H1 (cell line): Measurements from ENCODE around the gene ZMYND15. TPM values are rescaled to one million over a fixed set of nuclear protein-coding genes. Genes with fewer than 3 reads are reported as not detected.

Experiments used
- CTCF ChIA-PET: fragments of 300-600 bp; sonication (Branson Sonifier 250); formaldehyde crosslinking; loops from one replicate; lab custom pipeline; 2021; ENCODE audit not compliant: partially characterized antibody; lab: Charles Lee
- POLR2A ChIA-PET: fragments of 300-600 bp; sonication (Branson Sonifier 250); formaldehyde crosslinking; loops from one replicate; lab custom pipeline; 2021; ENCODE audit warnings: inconsistent platforms; ENCODE audit not compliant: partially characterized antibody; lab: Charles Lee
- DNase-seq, 2 experiments: peaks; one replicate each; pipeline versions ENCODE4 v3.0.0 to v3.0.0-alpha.2; 2010 to 2022; ENCODE audit warnings: low spot score in 2 of 2, low read depth in 1 of 2, mixed read lengths in 1 of 2
- FAIRE-seq: peaks from 2 replicates; lab custom pipeline; 2011; peaks lifted over from hg19 to GRCh38; lab: Jason Lieb, UNC
- H2AFZ ChIP-seq: 2 replicates; pipeline ENCODE4 v1.8.1; 2012; ENCODE audit warnings: low read length, inconsistent platforms
- H2AK5ac ChIP-seq: 2 replicates; pipeline ENCODE4 v1.6.1; 2013; ENCODE audit warnings: low read depth, low read length
- H2BK120ac ChIP-seq: replicated peaks from 2 replicates; pipeline ENCODE3; 2013; ENCODE audit warnings: low read depth, low read length, inconsistent platforms
- H2BK12ac ChIP-seq: 2 replicates; pipeline ENCODE4 v1.6.1; 2013; ENCODE audit warnings: low read depth, low read length
- H2BK15ac ChIP-seq: 2 replicates; pipeline ENCODE4 v1.6.1; 2013; ENCODE audit warnings: low read length
- H2BK20ac ChIP-seq: 2 replicates; pipeline ENCODE4 v1.6.1; 2013; ENCODE audit warnings: low read length
- H2BK5ac ChIP-seq: 2 replicates; pipeline ENCODE4 v1.6.1; 2013; ENCODE audit warnings: low read depth, low read length
- H3K14ac ChIP-seq: 2 replicates; pipeline ENCODE4 v1.6.1; 2013; ENCODE audit warnings: inconsistent platforms; ENCODE audit not compliant: insufficient read length
- H3K18ac ChIP-seq: 2 replicates; pipeline ENCODE4 v1.6.1; 2013; ENCODE audit warnings: low read length; ENCODE audit errors: extremely low read depth
- H3K23ac ChIP-seq: 2 replicates; pipeline ENCODE4 v1.6.1; 2013; ENCODE audit warnings: inconsistent platforms; ENCODE audit not compliant: insufficient read length
- H3K23me2 ChIP-seq: 2 replicates; pipeline ENCODE4 v1.6.1; 2013; ENCODE audit warnings: low read depth, low read length
- H3K27ac ChIP-seq: 2 replicates; pipeline ENCODE4 v1.6.1; 2011; ENCODE audit warnings: low read depth, low read length, inconsistent platforms
- H3K27me3 ChIP-seq, 4 experiments: replicated peaks in 1 of 4; 1 replicate in 1 of 4; 2 replicates in 3 of 4; pipeline versions ENCODE4 v1.6.1 to v1.8.1; 2011 to 2013; ENCODE audit warnings: low read length in 3 of 4, mild to moderate bottlenecking in 3 of 4, inconsistent platforms in 2 of 4, mixed read lengths in 2 of 4, moderate library complexity in 1 of 4; ENCODE audit not compliant: control insufficient read depth in 3 of 4, insufficient read depth in 3 of 4; ENCODE audit errors: extremely low read depth in 1 of 4
- H3K36me3 ChIP-seq, 4 experiments: 2 replicates each; pipeline versions ENCODE4 v1.6.1 to v1.8.1; 2011 to 2013; ENCODE audit warnings: mild to moderate bottlenecking in 4 of 4, low read length in 3 of 4, moderate library complexity in 2 of 4, control low read depth in 1 of 4, inconsistent platforms in 1 of 4; ENCODE audit not compliant: insufficient read depth in 4 of 4, control insufficient read depth in 2 of 4
- H3K4ac ChIP-seq: replicated peaks from 2 replicates; pipeline ENCODE3; 2013; ENCODE audit warnings: low read length, low read depth, mixed read lengths, inconsistent platforms; ENCODE audit not compliant: insufficient read length
- H3K4me1 ChIP-seq, 4 experiments: replicated peaks in 1 of 4; 1 replicate in 1 of 4; 2 replicates in 3 of 4; pipeline versions ENCODE4 v1.6.1 to v1.8.1; 2011 to 2013; ENCODE audit warnings: low read length in 3 of 4, inconsistent platforms in 2 of 4, mixed read lengths in 1 of 4; ENCODE audit not compliant: insufficient read depth in 4 of 4, control insufficient read depth in 3 of 4
- H3K4me2 ChIP-seq, 2 experiments: 2 replicates each; pipeline versions ENCODE4 v1.6.1 to v1.8.1; 2011 to 2013; ENCODE audit warnings: low read depth in 2 of 2, low read length in 2 of 2, control low read depth in 1 of 2, inconsistent platforms in 1 of 2, mild to moderate bottlenecking in 1 of 2; ENCODE audit not compliant: insufficient read depth in 1 of 2
- H3K4me3 ChIP-seq, 4 experiments: fragments of 200-600, 300-600 bp in 1 of 4; sonication (generic), shearing (Covaris generic), sonication (Bioruptor Twin) in 1 of 4; 2 replicates each; pipeline versions ENCODE4 v1.5.1 to v1.8.1; 2011 to 2016; ENCODE audit warnings: low read length in 4 of 4, low read depth in 3 of 4, control low read depth in 2 of 4, inconsistent platforms in 2 of 4, mild to moderate bottlenecking in 2 of 4, mixed read lengths in 1 of 4, moderate library complexity in 1 of 4; ENCODE audit not compliant: insufficient read depth in 2 of 4; ENCODE audit errors: extremely low read depth in 1 of 4
- H3K56ac ChIP-seq: replicated peaks from 2 replicates; pipeline ENCODE3; 2013; ENCODE audit warnings: low read depth, mild to moderate bottlenecking, mixed read lengths, low read length, inconsistent platforms; ENCODE audit not compliant: insufficient read length
- H3K79me1 ChIP-seq: 2 replicates; pipeline ENCODE4 v1.6.1; 2013; ENCODE audit warnings: low read depth, low read length, control low read depth
- H3K79me2 ChIP-seq, 2 experiments: 2 replicates each; pipeline versions ENCODE4 v1.6.1 to v1.8.1; 2012 to 2013; ENCODE audit warnings: low read length in 2 of 2, mild to moderate bottlenecking in 2 of 2, inconsistent platforms in 1 of 2; ENCODE audit not compliant: insufficient read depth in 2 of 2, control insufficient read depth in 1 of 2
- H3K9ac ChIP-seq, 4 experiments: replicated peaks in 1 of 4; 1 replicate in 1 of 4; 2 replicates in 3 of 4; pipeline versions ENCODE4 v1.6.1 to v1.8.1; 2011 to 2013; ENCODE audit warnings: low read depth in 3 of 4, low read length in 3 of 4, control low read depth in 2 of 4, mild to moderate bottlenecking in 2 of 4, moderate library complexity in 2 of 4, inconsistent platforms in 1 of 4; ENCODE audit errors: extremely low read depth in 1 of 4
- H3K9me3 ChIP-seq, 2 experiments: 2 replicates each; pipeline versions ENCODE4 v1.6.1 to v1.8.1; 2012 to 2013; ENCODE audit warnings: mild to moderate bottlenecking in 2 of 2, moderate library complexity in 2 of 2, control low read depth in 1 of 2, inconsistent platforms in 1 of 2, low read depth in 1 of 2, low read length in 1 of 2, mixed read lengths in 1 of 2; ENCODE audit not compliant: insufficient read depth in 2 of 2
- H4K20me1 ChIP-seq, 2 experiments: replicated peaks in 1 of 2; 2 replicates each; pipeline versions ENCODE3 to v1.8.1; 2011 to 2013; ENCODE audit warnings: inconsistent platforms in 2 of 2, low read length in 2 of 2, mild to moderate bottlenecking in 1 of 2; ENCODE audit not compliant: insufficient read depth in 2 of 2, control insufficient read depth in 1 of 2
- H4K5ac ChIP-seq: 2 replicates; pipeline ENCODE4 v1.6.1; 2013; ENCODE audit warnings: low read length, low read depth, mixed read lengths, inconsistent platforms; ENCODE audit not compliant: insufficient read length
- H4K8ac ChIP-seq: 2 replicates; pipeline ENCODE4 v1.8.0; 2013; ENCODE audit warnings: mild to moderate bottlenecking, moderate library complexity, low read length, inconsistent platforms; ENCODE audit not compliant: insufficient read depth; ENCODE audit errors: extremely low read depth
- H4K91ac ChIP-seq: replicated peaks from 2 replicates; pipeline ENCODE3; 2013; ENCODE audit warnings: low read length, mixed read lengths, inconsistent platforms; ENCODE audit not compliant: insufficient read length
- CBX8 ChIP-seq: fragments of 300-800, 300-1000 bp; sonication (generic); IDR thresholded peaks from 2 replicates; pipeline ENCODE4 v1.7.1; 2016; ENCODE audit warnings: low read depth, low read length, borderline replicate concordance
- CHD1 ChIP-seq: IDR thresholded peaks from 2 replicates; pipeline ENCODE4 v1.6.1; 2012; ENCODE audit warnings: low read depth, low read length, improper control_type of control experiment
- NANOG ChIP-seq: IDR thresholded peaks from 2 replicates; pipeline ENCODE4 v1.6.1; 2011; ENCODE audit warnings: low read length, low read depth, mild to moderate bottlenecking, inconsistent platforms; ENCODE audit not compliant: insufficient read depth, poor library complexity, severe bottlenecking
- POLR2AphosphoS5 ChIP-seq: IDR thresholded peaks from 2 replicates; pipeline ENCODE4 v1.6.1; 2011; ENCODE audit warnings: low read depth, low read length
- TAF7 ChIP-seq: optimal IDR thresholded peaks from 2 replicates; pipeline ENCODE3; 2011; ENCODE audit warnings: low read depth, mild to moderate bottlenecking, inconsistent platforms, low read length, moderate library complexity, borderline replicate concordance
- TEAD4 ChIP-seq: IDR thresholded peaks from 2 replicates; pipeline ENCODE4 v1.6.1; 2012; ENCODE audit warnings: low read depth, low read length, inconsistent platforms, mixed read lengths
- WGBS, 2 experiments: shearing (Covaris generic) in 1 of 2; methylation state at CpG; one replicate each; pipeline versions ENCODE4 v1.1.6 to v1.1.7; 2013 to 2015; ENCODE audit warnings: low lambda C conversion rate in 2 of 2, mixed read lengths in 2 of 2, inconsistent platforms in 1 of 2, low coverage in 1 of 2, missing lambda C conversion rate in 1 of 2; ENCODE audit not compliant: insufficient replicate concordance in 2 of 2, insufficient coverage in 1 of 2, insufficient read length in 1 of 2; ENCODE audit errors: extremely low coverage in 1 of 2, missing lambda C conversion rate in 1 of 2; 5-methylcytosine and 5-hydroxymethylcytosine counted together
- polyA plus RNA-seq, 7 experiments: library from polyadenylated mRNA; depleted of rRNA in 3 of 7; stranded (reverse) in 5 of 7; unstranded in 2 of 7; fragments of >200 nt in 5 of 7; fragments of 200-250 nt in 2 of 7; gene quantifications; 1 replicate in 5 of 7; 2 replicates in 1 of 7; 4 replicates in 1 of 7; pipeline versions ENCODE4 v1.2.1 to v1.2.3, GENCODE V29; 2011 to 2013; ENCODE audit warnings: missing spikeins in 2 of 7, mixed read lengths in 2 of 7
- total RNA-seq: library from RNA; stranded (reverse); fragmentation: NEBNext Ultra II Directional; extraction: Animal tissue kit (Norgen Biotek cat#: 25700); gene quantifications from 2 replicates; pipeline ENCODE4 v1.2.1, GENCODE V29; 2021

The ZMYND15 gene
- total and polyA plus RNA-seq, 2 of the 8 experiments (the other 6 are each of a cell fraction or from before 2014, with no cell fraction given), result 0.53 to 0.58 TPM

DNA sequence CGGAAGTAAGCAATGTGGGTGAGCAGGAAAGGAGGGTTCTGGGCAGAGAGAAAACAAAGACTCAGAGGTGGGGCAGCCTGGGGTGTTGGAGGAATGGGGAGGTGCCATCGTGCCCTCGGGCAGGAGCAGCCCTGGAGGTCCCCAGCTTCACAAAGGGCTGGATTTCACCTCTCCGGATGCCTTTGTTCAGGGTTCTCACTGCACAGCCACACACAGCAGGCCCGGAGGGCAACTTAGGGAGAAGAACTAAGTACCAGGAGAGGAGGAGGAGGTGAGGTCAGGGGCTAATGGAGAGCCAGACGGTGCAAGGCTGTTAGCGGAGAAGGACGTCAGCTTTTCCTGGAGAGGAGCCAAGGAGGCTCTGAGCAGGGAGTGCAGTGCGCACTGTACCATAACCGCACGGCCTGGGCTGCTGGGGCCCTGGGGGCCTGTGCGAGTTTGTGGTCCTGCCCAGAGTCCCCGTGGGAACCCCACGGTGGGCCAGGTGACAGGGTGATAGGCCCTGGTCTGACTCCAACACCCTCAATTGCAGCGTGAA, 19.9 kb upstream of the ZMYND15 start:
- Histone ChIP-seq H2BK5ac (no peak overlapping the region), H3K79me1 (no peaks in the 10 kb centered on the region; the same call in 1 of the 2 replicates), H3K9me3 (no peaks in the 10 kb centered on the region), H3K14ac (no peak overlapping the region), H3K79me2 (no peaks in the 10 kb centered on the region), H2BK20ac (no peak overlapping the region), H2BK15ac (no peak overlapping the region), H3K27me3 (no peaks in the 10 kb centered on the region), H2BK120ac (no peak overlapping the region), H3K23me2 (no peaks in the 10 kb centered on the region), H2AFZ (no peak overlapping the region), H3K4me2 (no peak overlapping the region), H3K56ac (no peak overlapping the region), H4K91ac (no peak overlapping the region), H2AK5ac (no peak overlapping the region), H3K36me3 (peaks cover 0 to 36% (median 18%) of the 10 kb centered on the region in 4 experiments; a peak in 7 of 8 replicates), H4K5ac (no peak overlapping the region), H4K8ac (no peak overlapping the region), H2BK12ac (no peak overlapping the region), H3K18ac (no peak overlapping the region), H3K4me1 (no peaks in the 10 kb centered on the region), H3K23ac (no peak overlapping the region), H3K4me3 (no peak overlapping the region), H3K4ac (no peak overlapping the region), H4K20me1 (no peaks in the 10 kb centered on the region)
- WGBS, 2 experiments, result 91% methylated on average over 14 of the region's 15 CpGs; no CpG with 5 or more reads in 1 of the 2 experiments
- CTCF ChIA-PET, result no interaction called here
- no peak for FAIRE-seq
- TF ChIP-seq CBX8, result no peak
- TF ChIP-seq TAF7, result no peak
- TF ChIP-seq CHD1, result no peak
- TF ChIP-seq POLR2AphosphoS5, result no peak
- no peak for TF ChIP-seq TEAD4
- no peak for TF ChIP-seq NANOG
- TF ChIP-seq, all 59 proteins: peak for 0
- POLR2A ChIA-PET, result interaction anchor here (1.2 to 2.1 kb wide), 3 partner anchors 10 to 252 kb away, joined by 3 to 7 read pairs (median 4); partner anchors contain the start of gene ARRB2
- Histone ChIP-seq H3K9ac (no peak overlapping the region), H3K27ac (no peak overlapping the region)
- DNase-seq, result no peak
